ENCODE data around the gene PYGL.
"Not testable (repeated sequence)": the region's sequence is repeated elsewhere in the genome, so short reads cannot be mapped to it uniquely, and the experiment has no call there.

PYGL gene

GRCh38 chr14:50926851-50927386 is 17.4 kb downstream of the PYGL start:
- no peak for DNase-seq (ENCODE audit: low read depth)

DNA sequence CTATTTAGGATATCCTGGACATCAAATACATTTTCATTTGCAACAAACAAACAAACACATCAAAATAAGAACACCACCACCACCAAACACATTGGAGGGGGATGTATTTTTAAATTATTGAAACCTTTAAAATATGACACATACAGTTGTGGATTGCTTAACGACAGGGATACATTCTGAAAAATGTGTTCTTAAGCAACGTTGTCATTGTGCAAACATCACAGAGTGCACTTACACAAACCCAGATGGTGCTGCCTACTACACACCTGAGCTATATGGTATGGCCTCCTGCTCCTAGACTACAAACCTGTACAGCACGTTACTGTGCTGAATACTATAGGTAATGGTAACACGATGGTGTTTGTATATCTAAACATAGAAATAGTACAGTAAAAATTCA is 19.4 kb downstream of the PYGL start:
- no peak for DNase-seq (ENCODE audit: low read depth)

DNA sequence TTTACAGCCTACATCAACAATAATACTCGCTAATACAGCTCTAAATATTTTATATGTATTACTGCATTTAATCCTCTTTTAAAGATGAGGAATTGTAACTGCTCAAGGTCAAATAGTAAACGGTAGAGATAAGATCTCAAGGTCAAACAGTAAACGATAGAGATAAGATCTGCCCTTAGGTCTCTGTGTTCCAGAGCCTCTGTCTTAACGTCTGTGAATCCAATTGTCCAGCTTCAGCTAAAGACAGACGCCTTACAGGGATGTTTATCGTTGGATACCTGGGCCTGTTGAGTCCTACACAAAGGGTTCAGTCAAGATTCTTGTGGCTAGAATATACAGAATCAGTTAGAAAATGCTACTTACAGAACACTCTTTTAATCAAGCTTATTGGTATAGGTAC is 20.0 kb downstream of the PYGL start:
- DNase-seq (ENCODE audit: low read depth) = no peak

- no peak for DNase-seq (ENCODE audit: low read depth)
Observed at GRCh38 chr14:50922803-50923202, 21.5 kb downstream of the PYGL start.

DNA sequence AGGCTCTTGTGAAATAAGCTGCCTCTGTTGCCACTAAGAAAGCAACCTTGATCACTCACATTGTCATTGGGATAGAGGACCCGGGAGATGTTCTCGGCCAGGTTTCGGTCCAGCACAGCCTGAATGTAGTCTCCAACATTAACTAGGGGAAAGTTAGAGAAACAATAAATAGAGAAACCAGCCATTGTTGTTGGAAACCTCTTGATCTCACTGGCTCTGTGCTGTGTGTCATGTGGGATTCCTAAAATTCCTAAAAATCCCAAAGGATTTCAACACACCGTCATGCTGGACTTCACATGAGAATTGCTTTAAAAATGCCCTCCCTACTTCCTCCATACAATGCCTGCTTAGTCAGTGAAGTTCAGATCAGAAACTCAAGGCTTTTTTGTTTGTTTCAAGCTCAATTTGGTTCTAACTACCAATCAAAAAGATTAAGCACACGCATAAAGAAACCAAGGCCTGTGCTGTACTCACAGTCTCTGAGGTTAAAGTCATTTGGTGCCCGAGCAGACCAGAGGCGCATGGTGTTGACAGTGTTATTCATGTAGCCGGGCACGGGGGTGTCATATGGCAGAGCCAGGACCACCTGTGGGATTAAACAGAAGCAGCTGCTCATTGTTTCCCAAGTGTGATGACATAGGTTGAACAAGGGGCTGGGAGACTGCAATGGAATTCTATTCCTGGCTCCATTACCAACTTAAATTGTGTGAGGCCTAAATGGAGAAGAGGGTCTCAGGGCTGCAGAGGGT is 23.6 kb downstream of the PYGL start:
- no peak for DNase-seq (ENCODE audit: low read depth)

DNA sequence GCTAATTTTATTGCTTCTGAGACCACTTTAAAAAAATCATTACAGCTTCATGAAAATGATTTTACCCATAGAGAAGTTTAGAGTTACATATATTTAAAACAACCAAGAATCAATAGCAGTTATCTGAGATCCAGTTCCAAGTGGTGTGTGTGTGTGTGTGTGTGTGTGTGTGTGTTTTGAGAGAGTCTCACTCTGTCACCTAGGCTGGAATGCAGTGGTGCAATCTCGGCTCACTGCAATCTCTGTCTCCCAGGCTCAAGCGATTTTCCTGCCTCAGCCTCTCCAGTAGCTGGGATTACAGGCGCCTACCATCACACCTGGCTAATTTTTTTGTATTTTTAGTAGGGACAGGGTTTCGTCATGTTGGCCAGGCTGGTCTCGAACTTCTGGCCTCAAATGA is 24.8 kb downstream of the PYGL start:
- DNase-seq (ENCODE audit: low read depth) = not testable (repeated sequence)

- no peak for DNase-seq (ENCODE audit: low read depth)
Observed at GRCh38 chr14:50917449-50917848, 26.8 kb downstream of the PYGL start.

- no peak for DNase-seq (ENCODE audit: low read depth)
Observed at GRCh38 chr14:50910495-50911420, 33.5 kb downstream of the PYGL start.

- DNase-seq (ENCODE audit: low read depth) = no peak
Observed at GRCh38 chr14:50906326-50907065, 37.8 kb downstream of the PYGL start.

DNA sequence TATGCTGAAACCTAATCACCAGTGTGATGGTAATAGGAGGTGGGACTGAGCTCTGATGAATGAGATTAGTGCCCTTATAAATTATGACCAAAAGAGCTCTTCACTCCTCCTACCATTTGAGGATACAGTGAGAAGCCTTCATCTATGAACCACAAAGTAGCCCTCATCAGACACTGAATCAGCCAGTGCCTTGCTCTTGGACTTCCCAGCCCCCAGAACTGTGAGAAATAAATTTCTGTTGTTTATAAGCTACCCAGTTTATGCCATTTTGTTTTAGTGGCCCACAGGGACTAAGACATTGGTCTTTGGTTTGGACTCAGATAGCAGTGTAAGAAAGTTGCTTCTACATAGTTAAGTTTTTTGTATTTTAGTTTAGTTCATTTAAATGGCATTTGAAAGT is 39.6 kb downstream of the PYGL start:
- no peak for DNase-seq (ENCODE audit: low read depth)

- DNase-seq (ENCODE audit: low read depth) = no peak
Observed at GRCh38 chr14:50901361-50901760, 42.9 kb downstream of the PYGL start.

DNA sequence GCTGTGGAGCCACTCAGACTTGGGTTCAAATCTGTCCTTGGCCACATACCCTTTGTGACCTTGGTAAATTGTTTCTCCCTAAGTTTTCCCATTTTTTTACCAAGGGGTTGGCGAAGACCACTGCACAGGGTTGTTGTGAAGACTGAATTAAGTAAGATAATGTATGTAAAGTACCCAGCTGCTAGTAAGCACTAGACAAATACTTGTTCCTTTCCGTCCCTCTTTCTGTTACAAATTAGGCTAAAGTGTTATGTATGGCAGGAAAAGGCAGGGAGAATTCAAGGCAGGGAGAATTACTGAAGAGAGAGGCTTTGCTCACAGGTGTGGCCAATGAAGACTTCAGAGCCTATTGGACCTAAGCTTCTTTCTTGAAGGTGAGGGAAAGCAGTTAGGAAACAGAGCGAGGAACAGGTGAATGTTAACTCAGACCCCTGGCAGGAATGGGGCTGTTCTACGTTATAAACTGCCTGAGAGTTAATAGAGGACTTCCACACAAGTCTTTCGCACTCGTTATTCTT is 46.6 kb downstream of the PYGL start:
- DNase-seq (ENCODE audit: low read depth) = no peak

DNA sequence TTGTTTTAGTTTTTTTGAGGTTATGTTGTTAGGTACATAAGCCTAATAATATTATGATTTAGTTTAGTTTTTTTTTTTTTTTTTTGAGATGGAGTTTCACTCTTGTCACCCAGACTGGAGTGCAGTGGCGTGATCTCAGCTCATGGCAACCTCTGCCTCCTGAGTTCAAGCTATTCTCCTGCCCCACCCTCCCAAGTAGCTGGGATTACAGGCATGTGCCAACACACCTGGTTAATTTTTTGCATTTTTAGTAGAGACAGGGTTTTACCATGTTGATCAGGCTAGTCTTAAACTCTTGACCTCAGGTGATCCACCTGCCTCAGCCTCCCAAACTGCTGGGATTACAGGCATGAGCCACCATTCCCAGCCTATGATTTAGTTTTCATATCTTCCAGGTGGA is 47.3 kb downstream of the PYGL start:
- not testable (repeated sequence) for DNase-seq (ENCODE audit: low read depth)

- not testable (repeated sequence) for DNase-seq (ENCODE audit: low read depth)
Observed at GRCh38 chr14:50896421-50896820, 47.9 kb downstream of the PYGL start.

- DNase-seq (ENCODE audit: low read depth) = no peak
Observed at GRCh38 chr14:50892255-50892654, 52.0 kb downstream of the PYGL start.

- no peak for DNase-seq (ENCODE audit: low read depth)
Observed at GRCh38 chr14:50887476-50887875, 56.8 kb downstream of the PYGL start.

DNA sequence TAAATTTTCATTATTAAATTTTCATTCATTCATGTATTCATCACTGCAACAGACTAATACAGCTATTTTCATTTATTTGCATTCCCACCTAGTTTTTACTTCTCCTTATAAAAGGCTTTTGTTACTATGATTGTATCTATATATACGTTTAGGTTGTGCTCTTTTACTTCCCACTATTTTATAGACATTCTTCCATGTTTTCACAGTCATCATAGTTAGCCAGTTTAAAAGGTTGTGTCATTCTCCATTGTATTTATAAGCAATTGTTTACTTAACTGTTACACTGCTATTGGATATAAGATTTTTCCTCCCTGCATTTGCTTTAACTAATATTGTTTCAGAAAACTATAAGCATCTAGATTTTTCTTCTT is 60.5 kb downstream of the PYGL start:
- no peak for DNase-seq (ENCODE audit: low read depth)

DNA sequence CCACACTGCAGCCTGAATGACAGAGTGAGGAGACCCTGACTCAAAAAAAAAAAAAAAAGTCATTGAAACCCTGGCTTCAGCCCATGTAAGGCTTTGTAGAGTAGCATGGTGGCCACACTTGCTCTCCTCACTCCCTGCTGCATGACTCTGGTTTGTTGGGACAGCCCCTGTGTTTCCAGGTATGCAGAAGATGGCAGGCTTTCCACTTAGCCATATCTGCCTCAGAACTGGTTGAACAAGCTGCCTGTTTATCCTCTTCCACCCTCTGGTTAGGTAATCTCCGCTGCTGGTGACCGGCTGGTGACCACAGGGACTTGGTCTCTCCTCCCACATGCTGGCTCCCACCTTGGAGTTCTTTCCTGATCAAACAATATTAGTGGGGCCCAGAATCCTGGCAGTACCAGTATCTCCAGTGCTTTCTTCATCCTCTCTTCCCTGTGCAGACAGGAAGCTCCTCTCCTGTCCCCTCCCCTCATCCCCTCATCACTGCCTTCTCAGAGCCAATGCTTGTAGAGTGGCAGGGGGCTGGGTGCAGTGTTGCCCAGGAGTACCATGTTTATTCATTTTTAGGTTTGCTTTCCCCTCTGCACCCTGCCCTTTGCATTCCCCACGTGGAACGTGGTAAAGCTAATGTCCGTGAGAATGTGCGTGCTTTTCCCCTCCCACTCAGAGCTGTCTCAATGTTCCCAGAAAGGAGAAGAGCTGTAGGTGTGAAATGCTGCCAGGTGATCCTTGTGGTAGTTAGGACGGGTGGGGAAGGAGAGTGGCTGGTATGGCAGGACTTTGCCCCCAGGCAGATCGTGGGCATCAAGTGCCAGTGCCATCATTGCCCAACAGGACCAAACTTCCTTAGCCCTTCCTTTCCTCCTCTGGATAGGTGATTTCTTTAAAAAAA is 61.1 kb downstream of the PYGL start:
- DNase-seq (ENCODE audit: low read depth) = no peak

DNA sequence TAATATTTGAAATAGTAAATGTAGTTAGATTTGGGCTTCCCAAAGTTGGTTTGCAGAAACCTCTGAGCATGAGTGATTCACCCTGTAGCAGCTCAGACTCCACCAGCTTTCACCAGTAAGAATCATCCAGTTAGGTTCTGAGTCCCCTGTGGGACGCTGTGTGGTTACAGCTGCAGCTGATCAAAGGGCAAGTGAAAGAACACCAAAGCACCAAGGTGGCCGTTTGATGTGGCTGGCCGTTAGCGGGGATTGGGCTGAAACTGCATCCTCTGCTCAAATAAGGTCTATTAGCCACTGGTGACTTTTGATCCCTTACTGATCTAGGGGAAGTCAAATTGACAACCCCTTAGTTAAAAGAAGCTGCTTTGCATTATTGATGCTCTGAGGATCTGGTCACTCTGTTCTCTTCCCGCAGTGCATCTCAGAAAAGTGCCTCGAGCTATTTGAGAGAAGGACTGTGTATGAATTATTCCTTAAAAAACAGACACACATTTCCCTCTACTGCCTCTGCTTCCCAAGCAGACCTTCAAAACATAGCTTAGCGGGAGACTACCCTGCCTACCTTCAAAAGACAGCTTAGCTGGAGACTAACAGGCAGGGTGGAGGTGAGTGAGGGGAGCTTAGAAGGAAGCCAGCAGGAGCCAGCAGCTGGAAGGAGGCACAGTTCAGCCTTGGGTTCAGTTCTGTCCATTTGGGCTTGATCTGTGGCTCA is 68.8 kb downstream of the PYGL start:
- peak; percentile 21 for DNase-seq (ENCODE audit: low read depth)

DNA sequence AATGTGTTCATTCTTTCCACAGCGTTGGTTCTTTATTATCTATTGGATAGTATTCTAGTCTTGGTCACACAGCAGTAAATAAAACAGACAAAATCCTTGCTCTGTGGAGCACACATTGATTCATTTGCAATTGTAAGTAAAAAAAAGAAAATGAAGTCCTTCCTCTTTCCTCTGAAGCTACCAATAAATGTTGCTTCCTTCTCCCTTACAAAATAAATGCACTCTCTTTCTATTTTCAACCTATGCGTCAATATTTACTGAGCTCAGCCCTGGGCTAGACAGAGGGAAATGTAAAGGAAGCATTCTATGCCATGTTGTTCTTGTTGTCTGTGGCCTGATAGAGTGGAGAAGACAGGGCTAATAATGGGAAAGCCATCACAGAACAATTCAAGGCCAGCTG is 69.5 kb downstream of the PYGL start:
- DNase-seq (ENCODE audit: low read depth) = no peak

Measured in stimulated activated CD8-positive, alpha-beta memory T cell treated with anti-CD3 and anti-CD28 coated beads, Interleukin-12 subunit alpha, Interleukin-12 subunit beta, amount 100 ng/mL, for 4 hours (primary cell).